B cell (primary cell): ENCODE data around the gene BHLHE23.

Source experiments
- CTCF ChIP-seq: fragments of 200-600 bp; IDR thresholded peaks from one replicate; pipeline ENCODE4 v1.8.0; 2022; ENCODE audit warnings: antibody characterized with exemption, mild to moderate bottlenecking
- EZH2 ChIP-seq: IDR thresholded peaks from 2 replicates; pipeline ENCODE4 v1.6.1; 2012; ENCODE audit warnings: borderline replicate concordance, low read depth, mild to moderate bottlenecking, moderate library complexity, low read length; ENCODE audit not compliant: insufficient read depth, poor library complexity, severe bottlenecking

GRCh38 chr20:62959101-62959971, 47.4 kb downstream of the BHLHE23 start:
- TF ChIP-seq CTCF (no peak), EZH2 (no peak)
